GM21786 (cell line): ENCODE measurements around the gene LYG2.
"Not testable (repeated sequence)": the region's sequence is repeated elsewhere in the genome, so short reads cannot be mapped to it uniquely, and the experiment has no call there.

Source experiments
- ATAC-seq: cut with Tn5 transposase; IDR thresholded peaks from one replicate; pipeline ENCODE4 v1.9.1; 2021; ENCODE audit not compliant: unreplicated experiment

Gene LYG2

GRCh38 chr2:99201959-99202678, 53.3 kb downstream of the LYG2 start:
- ATAC-seq, result no peak

- ATAC-seq, result no peak
These were observed 55.2 kb downstream of the LYG2 start for GRCh38 chr2:99200076-99200800.

- no peak for ATAC-seq
These were observed 57.2 kb downstream of the LYG2 start for GRCh38 chr2:99198103-99198841.

- not testable (repeated sequence) for ATAC-seq
These were observed 63.1 kb downstream of the LYG2 start for GRCh38 chr2:99192364-99192763.
